Panc1 (cell line): ENCODE data around the gene RAET1E. TPM values are rescaled to one million over a fixed set of nuclear protein-coding genes. Genes with fewer than 3 reads are reported as not detected.
A peak's percentile ranks its signal among the peaks of the same experiment; 100 is the strongest.

Source experiments
- ATAC-seq: fragments of 200-7000 bp; cut with Tn5 transposase; 2 replicates; pipeline ENCODE4 v1.9.1; 2020; ENCODE audit warnings: mild to moderate bottlenecking, moderate library complexity
- BruUV-seq: library from RNA; stranded (reverse); fragments of 400-500 nt; replicated peaks from 2 replicates; lab custom pipeline; 2021; lab: Mats Ljungman, UMichigan
- CTCF ChIA-PET: fragments of 300-600 bp; sonication (Branson Sonifier 250); formaldehyde crosslinking; loops from one replicate; lab custom pipeline; 2022; ENCODE audit warnings: antibody characterized with exemption; lab: Charles Lee
- POLR2A ChIA-PET: fragments of 300-600 bp; sonication (Branson Sonifier 250); formaldehyde crosslinking; loops from one replicate; lab custom pipeline; 2022; ENCODE audit warnings: antibody characterized with exemption; lab: Charles Lee
- DNase-seq: peaks from one replicate; pipeline ENCODE4 v3.0.0-alpha.2; 2010; ENCODE audit warnings: low read depth, low spot score
- H3K27ac ChIP-seq: 2 replicates; pipeline ENCODE4 v1.5.1; 2011; ENCODE audit warnings: mild to moderate bottlenecking, low read length, inconsistent platforms
- H3K27me3 ChIP-seq: fragments of 200-500 bp; sonication (Bioruptor generic); 2 replicates; pipeline ENCODE4 v1.6.0; 2014; ENCODE audit warnings: low read length, inconsistent platforms; ENCODE audit not compliant: control insufficient read depth, insufficient read depth
- H3K36me3 ChIP-seq: fragments of 200-500 bp; sonication (Bioruptor generic); 2 replicates; pipeline ENCODE4 v1.5.1; 2014; ENCODE audit warnings: inconsistent platforms, mild to moderate bottlenecking, low read length, moderate library complexity; ENCODE audit not compliant: control insufficient read depth, insufficient read depth
- H3K4me1 ChIP-seq: 2 replicates; pipeline ENCODE4 v1.5.1; 2011; ENCODE audit warnings: inconsistent platforms, mild to moderate bottlenecking, low read length, moderate library complexity; ENCODE audit not compliant: control insufficient read depth, insufficient read depth
- H3K4me3 ChIP-seq, 2 experiments: 2 replicates each; pipeline ENCODE4 v1.5.1; 2011 to 2012; ENCODE audit warnings: low read depth in 2 of 2, low read length in 2 of 2, mild to moderate bottlenecking in 2 of 2, inconsistent platforms in 1 of 2, moderate library complexity in 1 of 2
- H3K9me3 ChIP-seq: fragments of 200-500 bp; sonication (Bioruptor generic); 2 replicates; pipeline ENCODE4 v1.5.1; 2014; ENCODE audit warnings: low read depth, mild to moderate bottlenecking, inconsistent platforms, low read length, moderate library complexity; ENCODE audit not compliant: control insufficient read depth, insufficient read depth
- CTCF ChIP-seq: fragments of 450-650 bp; IDR thresholded peaks from 2 replicates; pipeline ENCODE4 v1.5.1; 2017; ENCODE audit warnings: mild to moderate bottlenecking
- POLR2AphosphoS5 ChIP-seq: IDR thresholded peaks from 2 replicates; pipeline ENCODE4 v1.6.1; 2012; ENCODE audit warnings: mild to moderate bottlenecking, low read depth, low read length, moderate library complexity
- REST ChIP-seq, 2 experiments: IDR thresholded peaks; 2 replicates each; pipeline ENCODE4 v1.6.1; 2011 to 2012; ENCODE audit warnings: low read depth in 2 of 2, control low read depth in 1 of 2, low read length in 1 of 2, mild to moderate bottlenecking in 1 of 2, moderate library complexity in 1 of 2; ENCODE audit not compliant: insufficient read depth in 1 of 2
- SIN3A ChIP-seq: IDR thresholded peaks from 2 replicates; pipeline ENCODE4 v1.6.1; 2012; ENCODE audit warnings: low read depth, mild to moderate bottlenecking, low read length, moderate library complexity, borderline replicate concordance; ENCODE audit not compliant: insufficient read depth
- TCF7L2 ChIP-seq: IDR thresholded peaks from 2 replicates; pipeline ENCODE4 v1.6.1; 2011; ENCODE audit warnings: mild to moderate bottlenecking, low read depth, low read length, inconsistent platforms
- in situ Hi-C: cut with HindIII; loops from 2 replicates; pipeline ENCODE4 v1.10.0; 2016; ENCODE audit warnings: low sequenced_read_pairs, low pct_unique_long_range_greater_than_20kb
- intact Hi-C: fragments of 100-400 bp; cut with micrococcal nuclease; formaldehyde crosslinking; loops from one replicate; pipeline ENCODE4 v1.10.0; 2022; ENCODE audit not compliant: unreplicated experiment
- total RNA-seq: library from RNA; stranded (reverse); gene quantifications from one replicate; pipeline ENCODE4 v1.2.1, GENCODE V29; 2021; ENCODE audit not compliant: unreplicated experiment

Gene RAET1E
- total RNA-seq, 1 experiment from 2014 or later, result 1.8 TPM

DNA sequence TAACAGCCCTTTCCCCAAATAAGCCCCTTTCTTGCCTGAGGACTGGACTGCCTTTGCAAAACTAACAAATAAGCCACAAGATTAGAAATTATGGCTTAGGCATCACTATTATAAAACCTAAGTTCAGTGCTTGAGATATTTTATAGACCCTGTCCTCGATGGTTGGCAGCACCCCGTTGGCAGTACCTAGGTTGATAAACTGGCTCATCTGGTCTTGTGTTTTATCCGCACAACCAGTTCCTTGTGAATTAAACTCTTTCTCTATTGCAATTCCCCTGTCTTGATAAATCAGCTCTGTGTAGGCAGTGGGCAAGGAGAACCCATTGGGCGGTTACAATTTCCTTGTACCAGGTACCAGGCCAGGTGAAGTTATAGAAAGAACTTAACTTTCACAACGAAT, 40.4 kb downstream of the RAET1E start:
- TF ChIP-seq SIN3A (no peak), POLR2AphosphoS5 (no peak), CTCF (no peak), TCF7L2 (no peak), REST (IDR thresholded peaks at IDR 0.05; ENCODE audit: insufficient read depth in 1 of 2, low read depth in 2 of 2, low read length in 1 of 2) (no peak)
- Histone ChIP-seq H3K9me3 (no peaks in the 10 kb centered on the region), H3K36me3 (no peaks in the 10 kb centered on the region), H3K4me3 (peak overlapping the region; percentile 12 to 61), H3K27ac (peak overlapping the region; percentile 91), H3K27me3 (no peaks in the 10 kb centered on the region), H3K4me1 (peaks cover 71% of the 10 kb centered on the region)
- no TSS peak for BruUV-seq
- ChIA-PET CTCF (no interaction called here), POLR2A (no interaction called here)
- ATAC-seq (no peak), DNase-seq (no peak)
- in situ Hi-C loops (no loop called here), intact Hi-C loops (no loop called here)

GRCh38 chr6:149856256-149856994, 41.5 kb downstream of the RAET1E start:
- TF ChIP-seq POLR2AphosphoS5 (no peak; the same call in 1 of the 2 replicates), SIN3A (no peak), CTCF (no peak), REST (IDR thresholded peaks at IDR 0.05; ENCODE audit: insufficient read depth in 1 of 2, low read depth in 2 of 2, low read length in 1 of 2) (no peak), TCF7L2 (no peak)
- DNase-seq, result no peak
- peak overlapping the region; percentile 12 to 61 for H3K4me3 ChIP-seq
- 0 out of 2 replicates have a peak, but pooled peaks cover under 1% of the 10 kb centered on the region for H3K36me3 ChIP-seq
- in situ Hi-C loops (no loop called here), intact Hi-C loops (no loop called here)
- BruUV-seq, result no TSS peak
- no peaks in the 10 kb centered on the region for H3K9me3 ChIP-seq
- H3K27ac ChIP-seq, result peak overlapping the region; percentile 91
- H3K4me1 ChIP-seq, result peaks cover 81% of the 10 kb centered on the region
- POLR2A ChIA-PET, result interaction anchor here (0.5 kb wide), 1 partner anchor 1441 kb away, joined by 6 read pairs; no protein-coding TSS in a partner anchor
- CTCF ChIA-PET, result no interaction called here
- H3K27me3 ChIP-seq, result no peaks in the 10 kb centered on the region
- ATAC-seq, result no peak
